Right lobe of liver (tissue), 6 donors: ENCODE measurements around the gene CCDC102A. TPM values are rescaled to one million over a fixed set of nuclear protein-coding genes. Genes with fewer than 3 reads are reported as not detected.
A peak's percentile ranks its signal among the peaks of the same experiment; 100 is the strongest.
"Not testable (repeated sequence)": the region's sequence is repeated elsewhere in the genome, so short reads cannot be mapped to it uniquely, and the experiment has no call there.

Source experiments
- ATAC-seq, 4 donors: fragments of 200-7000 bp; cut with Tn5 transposase; one replicate each; pipeline ENCODE4 v1.9.1; 2020; ENCODE audit warnings: mild to moderate bottlenecking in 4 of 4, moderate library complexity in 4 of 4
- DNase-seq, 3 donors: peaks; one replicate each; pipeline ENCODE4 v3.0.0-alpha.2; 2020
- H3K27ac ChIP-seq, 3 donors: fragments of 200-600 bp; one replicate each; pipeline ENCODE4 v1.8.0; 2022
- H3K27me3 ChIP-seq, 2 donors: fragments of 200-600 bp; one replicate each; pipeline ENCODE4 v1.8.0; 2022
- H3K36me3 ChIP-seq, 4 donors: fragments of 200-600 bp; sonication (generic) in 1 of 4; one replicate each; pipeline versions ENCODE4 v1.5.1 to v1.8.0; 2017 to 2022; ENCODE audit warnings: control low read depth in 1 of 4
- H3K4me1 ChIP-seq, 4 donors: fragments of 200-600 bp; sonication (generic) in 1 of 4; one replicate each; pipeline versions ENCODE4 v1.5.1 to v1.8.0; 2017 to 2022; ENCODE audit warnings: control low read depth in 1 of 4
- H3K4me3 ChIP-seq, 3 donors: fragments of 200-600 bp; one replicate each; pipeline ENCODE4 v1.8.0; 2022
- H3K9me3 ChIP-seq, 4 donors: fragments of 200-600 bp; sonication (generic) in 1 of 4; one replicate each; pipeline versions ENCODE4 v1.5.1 to v1.8.0; 2017 to 2022; ENCODE audit warnings: control low read depth in 1 of 4
- CTCF ChIP-seq, 4 donors: fragments of 200-600 bp in 3 of 4; fragments of 450-650 bp in 1 of 4; IDR thresholded peaks; one replicate each; pipeline versions ENCODE4 v1.5.1 to v1.8.0; 2016 to 2022; ENCODE audit warnings: antibody characterized with exemption in 4 of 4, mild to moderate bottlenecking in 2 of 4
- POLR2A ChIP-seq: fragments of 450-650 bp; IDR thresholded peaks from one replicate; pipeline ENCODE4 v1.6.1; 2017; ENCODE audit warnings: antibody characterized with exemption, mild to moderate bottlenecking
- WGBS: methylation state at CpG from one replicate; pipeline ENCODE4 v1.1.6; 2018; ENCODE audit warnings: low coverage, low lambda C conversion rate; ENCODE audit not compliant: insufficient coverage; ENCODE audit errors: missing lambda C conversion rate; 5-methylcytosine and 5-hydroxymethylcytosine counted together
- intact Hi-C, 2 donors: fragments of 100-400 bp; cut with DNase I; formaldehyde crosslinking; loops; one replicate each; pipeline versions ENCODE4 v1.11.2 to v1.14.1; 2022
- total RNA-seq, 6 experiments: library from RNA; depleted of rRNA in 2 of 6; stranded (reverse); fragments of >200 nt in 2 of 6; fragmentation: NEBNext Ultra II Directional in 3 of 6; extraction: Animal tissue kit (Norgen Biotek cat#: 25700) in 3 of 6; gene quantifications; one replicate each; pipeline versions ENCODE4 v1.1.0 to v1.2.4, GENCODE V29; 2016 to 2023
- donor health status: DM: no; HTN: yes; CAD: no.
- donor health status: DM: no; HTN: no; CAD: no.
- donor health status: DM: no; HTN: no; CAD: no.
- donor health status: DM: no; HTN: yes; CAD: no.
- donor health status: DM: no; HTN: yes; CAD: no.

CCDC102A gene
- total RNA-seq, 6 experiments from 2014 or later = 0.97 to 1.9 (median 1.2) TPM

- no peak for DNase-seq
- H3K27me3 ChIP-seq = no peaks in the 10 kb centered on the region
- H3K36me3 ChIP-seq = no peaks in the 10 kb centered on the region
- no peaks in the 10 kb centered on the region for H3K4me1 ChIP-seq
- H3K4me3 ChIP-seq = no peak overlapping the region
- H3K9me3 ChIP-seq = no peaks in the 10 kb centered on the region
- peak in 1 of 4 donors; percentile 5 for ATAC-seq
- no peak overlapping the region for H3K27ac ChIP-seq
- no peak for TF ChIP-seq POLR2A
- no peak for TF ChIP-seq CTCF (IDR thresholded peaks at IDR 0.05)
- intact Hi-C loops = loop anchor here in 1 of 2 donors (10.0 kb wide), 1 partner anchor 144 kb away; no protein-coding TSS in a partner anchor
- WGBS = 89% methylated on average over 5 of the region's 16 CpGs
Observed at GRCh38 chr16:57570301-57571070, 34.1 kb upstream of the CCDC102A start.

GRCh38 chr16:57569306-57569946 lies 33.1 kb upstream of the CCDC102A start:
- H3K9me3 ChIP-seq = no peaks in the 10 kb centered on the region
- no peaks in the 10 kb centered on the region for H3K4me1 ChIP-seq
- WGBS = 86% methylated on average over 7 of the region's 7 CpGs
- ATAC-seq = no peak
- TF ChIP-seq CTCF (IDR thresholded peaks at IDR 0.05) = no peak
- TF ChIP-seq POLR2A = no peak
- no peak for DNase-seq
- intact Hi-C loops = no loop called here
- no peaks in the 10 kb centered on the region for H3K27me3 ChIP-seq
- no peaks in the 10 kb centered on the region for H3K36me3 ChIP-seq
- H3K4me3 ChIP-seq = no peak overlapping the region
- H3K27ac ChIP-seq = no peak overlapping the region

GRCh38 chr16:57568772-57569171 lies 32.4 kb upstream of the CCDC102A start:
- WGBS = 96% methylated on average over 5 of the region's 5 CpGs
- DNase-seq, intact Hi-C loops: not testable (repeated sequence)

GRCh38 chr16:57568173-57568678 lies 31.9 kb upstream of the CCDC102A start:
- no peak for DNase-seq
- ATAC-seq = no peak
- Histone ChIP-seq H3K27ac (no peak overlapping the region), H3K4me1 (no peaks in the 10 kb centered on the region), H3K4me3 (no peak overlapping the region), H3K9me3 (no peaks in the 10 kb centered on the region), H3K36me3 (no peaks in the 10 kb centered on the region), H3K27me3 (no peaks in the 10 kb centered on the region)
- WGBS = 90% methylated on average over 5 of the region's 5 CpGs
- intact Hi-C loops = no loop called here
- no peak for TF ChIP-seq CTCF (IDR thresholded peaks at IDR 0.05)
- TF ChIP-seq POLR2A = no peak

More at GRCh38 chr16:57568772-57569171, 32.4 kb upstream of the CCDC102A start:
- not testable (repeated sequence) for ATAC-seq, H3K27me3 ChIP-seq, H3K4me1 ChIP-seq, H3K4me3 ChIP-seq, H3K36me3 ChIP-seq, H3K9me3 ChIP-seq, H3K27ac ChIP-seq

- intact Hi-C loops = no loop called here
- no peak overlapping the region for H3K27ac ChIP-seq
- no peaks in the 10 kb centered on the region for H3K9me3 ChIP-seq
- WGBS = 97% methylated on average over 7 of the region's 18 CpGs
- ATAC-seq = no peak
- no peak overlapping the region for H3K4me3 ChIP-seq
- TF ChIP-seq CTCF (IDR thresholded peaks at IDR 0.05) = no peak
- no peak for TF ChIP-seq POLR2A
- no peaks in the 10 kb centered on the region for H3K4me1 ChIP-seq
- DNase-seq = no peak
- H3K27me3 ChIP-seq = no peaks in the 10 kb centered on the region
- H3K36me3 ChIP-seq = no peaks in the 10 kb centered on the region
Observed at GRCh38 chr16:57567691-57568090, 31.3 kb upstream of the CCDC102A start.
